GM19372 (cell line): ENCODE data around the gene KIF18A.

Experiments
- ATAC-seq: cut with Tn5 transposase; IDR thresholded peaks from one replicate; pipeline ENCODE4 v1.9.1; 2021; ENCODE audit warnings: mild to moderate bottlenecking, low read depth, moderate library complexity; ENCODE audit not compliant: unreplicated experiment

Gene KIF18A

GRCh38 chr11:28049338-28050216 is 58.4 kb downstream of the KIF18A start:
- no peak for ATAC-seq

GRCh38 chr11:28048812-28049211 is 59.1 kb downstream of the KIF18A start:
- no peak for ATAC-seq

GRCh38 chr11:28043930-28044709 is 63.8 kb downstream of the KIF18A start:
- ATAC-seq, result no peak

GRCh38 chr11:28040384-28040783 is 67.6 kb downstream of the KIF18A start:
- no peak for ATAC-seq

GRCh38 chr11:28038775-28039174 is 69.2 kb downstream of the KIF18A start:
- no peak for ATAC-seq

- peak; percentile 94 for ATAC-seq
Measured at GRCh38 chr11:28026634-28027290, 81.2 kb downstream of the KIF18A start.

GRCh38 chr11:28017816-28018215 is 90.1 kb downstream of the KIF18A start:
- no peak for ATAC-seq

- ATAC-seq, result no peak
Measured at GRCh38 chr11:28011813-28012212, 96.1 kb downstream of the KIF18A start.

GRCh38 chr11:28009996-28010395 is 98.0 kb downstream of the KIF18A start:
- no peak for ATAC-seq

- no peak for ATAC-seq
Measured at GRCh38 chr11:28009388-28009787, 98.6 kb downstream of the KIF18A start.

- ATAC-seq, result no peak
Measured at GRCh38 chr11:28003615-28004014, 104.3 kb downstream of the KIF18A start.

GRCh38 chr11:27998552-27998951 is 109.4 kb downstream of the KIF18A start:
- ATAC-seq, result no peak

GRCh38 chr11:27997344-27997743 is 110.6 kb downstream of the KIF18A start:
- no peak for ATAC-seq

- no peak for ATAC-seq
Measured at GRCh38 chr11:27996066-27996465, 111.9 kb downstream of the KIF18A start.

GRCh38 chr11:27995083-27995482 is 112.9 kb downstream of the KIF18A start:
- no peak for ATAC-seq

GRCh38 chr11:27991736-27992135 is 116.2 kb downstream of the KIF18A start:
- ATAC-seq, result no peak

- ATAC-seq, result no peak
Measured at GRCh38 chr11:27977527-27977926, 130.4 kb downstream of the KIF18A start.

- ATAC-seq, result no peak
Measured at GRCh38 chr11:27977031-27977430, 130.9 kb downstream of the KIF18A start.

GRCh38 chr11:27976262-27976661 is 131.7 kb downstream of the KIF18A start:
- ATAC-seq, result no peak

- ATAC-seq, result no peak
Measured at GRCh38 chr11:27973851-27974536, 134.0 kb downstream of the KIF18A start.
